ENCODE measurements around the gene WWOX.

- TF ChIP-seq CTCF (IDR thresholded peaks at IDR 0.05) (no peak), EZH2 (IDR thresholded peaks at IDR 0.05; ENCODE audit: borderline replicate concordance, insufficient read depth, low read depth, low read length, poor library complexity, severe bottlenecking) (no peak)
Observed at GRCh38 chr16:78297066-78297666, 197.7 kb downstream of the WWOX start.
